Upper lobe of left lung (tissue), 6 donors: Measurements from ENCODE around the gene PHKG2. TPM values are rescaled to one million over a fixed set of nuclear protein-coding genes. Genes with fewer than 3 reads are reported as not detected.

Experiments
- ATAC-seq, 2 donors: fragments of 200-7000 bp; cut with Tn5 transposase; one replicate each; pipeline ENCODE4 v1.9.1; 2022; ENCODE audit warnings: mild to moderate bottlenecking in 2 of 2, moderate library complexity in 2 of 2; ENCODE audit not compliant: low FRiP score in 2 of 2
- DNase-seq, 2 donors: peaks; one replicate each; pipeline ENCODE4 v3.0.0-alpha.2; 2019 to 2020
- H3K27ac ChIP-seq, 4 donors: fragments of 200-600 bp; sonication (generic); one replicate each; pipeline ENCODE4 v1.5.1; 2016 to 2019
- H3K27me3 ChIP-seq, 4 donors: fragments of 200-600 bp; sonication (generic); one replicate each; pipeline ENCODE4 v1.5.1; 2017 to 2019
- H3K36me3 ChIP-seq, 4 donors: fragments of 200-600 bp; sonication (generic); one replicate each; pipeline ENCODE4 v1.5.1; 2016 to 2019
- H3K4me1 ChIP-seq, 4 donors: fragments of 200-600 bp; sonication (generic); one replicate each; pipeline ENCODE4 v1.5.1; 2018 to 2019
- H3K4me3 ChIP-seq, 4 donors: fragments of 200-600 bp; sonication (generic); one replicate each; pipeline ENCODE4 v1.5.1; 2017 to 2019; ENCODE audit warnings: mild to moderate bottlenecking in 2 of 4, moderate library complexity in 1 of 4
- H3K9me3 ChIP-seq, 4 donors: fragments of 200-600 bp; sonication (generic); one replicate each; pipeline ENCODE4 v1.5.1; 2018 to 2019
- CTCF ChIP-seq, 6 experiments: fragments of 450-650 bp in 4 of 6; fragments of 200-600 bp in 2 of 6; sonication (generic) in 2 of 6; IDR thresholded peaks; one replicate each; pipeline ENCODE4 v1.5.1; 2016 to 2019; ENCODE audit warnings: antibody characterized with exemption in 6 of 6
- EP300 ChIP-seq, 4 donors: sonication (generic); formaldehyde crosslinking; IDR thresholded peaks; one replicate each; pipeline ENCODE4 v1.5.1; 2017; ENCODE audit warnings: antibody characterized with exemption in 4 of 4, control low read depth in 2 of 4
- POLR2A ChIP-seq, 4 donors: fragments of 450-650 bp; IDR thresholded peaks; one replicate each; pipeline ENCODE4 v1.5.1; 2016 to 2017; ENCODE audit warnings: antibody characterized with exemption in 4 of 4, mild to moderate bottlenecking in 2 of 4
- POLR2AphosphoS5 ChIP-seq, 2 donors: sonication (generic); formaldehyde crosslinking; IDR thresholded peaks; one replicate each; pipeline ENCODE4 v1.5.1; 2017; ENCODE audit warnings: antibody characterized with exemption in 2 of 2
- WGBS, 2 donors: methylation state at CpG; one replicate each; pipeline ENCODE4 v1.1.5; 2017 to 2018; 5-methylcytosine and 5-hydroxymethylcytosine counted together
- total RNA-seq, 6 donors: library from RNA; depleted of rRNA in 4 of 6; stranded (reverse); fragments of >200 nt in 4 of 6; gene quantifications; one replicate each; pipeline versions ENCODE4 v1.1.0 to v1.2.1, GENCODE V29; 2016 to 2021
- donor health status: DM: no; HTN: no; CAD: no; lungs with moderate emphysema.
- donor health status: DM: no; HTN: yes; CAD: no; lungs with severe emphysema.

PHKG2 gene
- total RNA-seq, 6 donors from 2014 or later, result 27.4 to 70.2 (median 33.5) TPM

- ATAC-seq (no peak), DNase-seq (peak in 1 of 2 donors; percentile 77)
- TF ChIP-seq POLR2A (IDR thresholded peaks at IDR 0.05), result no peak
- no peak for TF ChIP-seq POLR2AphosphoS5 (IDR thresholded peaks at IDR 0.05)
- no peak for TF ChIP-seq EP300 (IDR thresholded peaks at IDR 0.05)
- no peak for TF ChIP-seq CTCF (IDR thresholded peaks at IDR 0.05)
- Histone ChIP-seq H3K4me3 (no peak overlapping the region), H3K9me3 (no peaks in the 10 kb centered on the region), H3K4me1 (peaks cover 11 to 19% (median 13%) of the 10 kb centered on the region in 4 donors), H3K27me3 (no peaks in the 10 kb centered on the region), H3K36me3 (peaks cover 7 to 31% (median 26%) of the 10 kb centered on the region in 4 donors), H3K27ac (no peak overlapping the region)
- WGBS, 2 donors, result 94 to 95% methylated on average over 52 to 63 of the region's 63 CpGs
Measured at GRCh38 chr16:30782486-30783279, 34.5 kb downstream of the PHKG2 start.

- Histone ChIP-seq H3K36me3 (peaks cover 7 to 31% (median 26%) of the 10 kb centered on the region in 4 donors), H3K27me3 (no peaks in the 10 kb centered on the region), H3K4me1 (peaks cover 14 to 25% (median 18%) of the 10 kb centered on the region in 4 donors), H3K9me3 (no peaks in the 10 kb centered on the region), H3K4me3 (no peak overlapping the region), H3K27ac (no peak overlapping the region)
- ATAC-seq, result no peak
- TF ChIP-seq EP300 (IDR thresholded peaks at IDR 0.05) (no peak), POLR2AphosphoS5 (IDR thresholded peaks at IDR 0.05) (no peak), CTCF (IDR thresholded peaks at IDR 0.05) (no peak), POLR2A (IDR thresholded peaks at IDR 0.05) (no peak)
- peak in 1 of 2 donors; percentile 79 for DNase-seq
- 95 to 98% methylated on average over 9 to 53 of the region's 57 CpGs for WGBS, 2 donors
Measured at GRCh38 chr16:30783280-30784109, 35.3 kb downstream of the PHKG2 start.

GRCh38 chr16:30784215-30784614 is 36.0 kb downstream of the PHKG2 start:
- no peaks in the 10 kb centered on the region for H3K27me3 ChIP-seq
- no peak overlapping the region for H3K4me3 ChIP-seq
- peaks cover 7 to 31% (median 26%) of the 10 kb centered on the region in 4 donors for H3K36me3 ChIP-seq
- ATAC-seq (no peak), DNase-seq (peak in 1 of 2 donors; percentile 61)
- no peak for TF ChIP-seq CTCF (IDR thresholded peaks at IDR 0.05)
- no peak for TF ChIP-seq POLR2AphosphoS5 (IDR thresholded peaks at IDR 0.05)
- no peak for TF ChIP-seq EP300 (IDR thresholded peaks at IDR 0.05)
- TF ChIP-seq POLR2A (IDR thresholded peaks at IDR 0.05), result no peak
- peaks cover 14 to 25% (median 18%) of the 10 kb centered on the region in 4 donors for H3K4me1 ChIP-seq
- H3K9me3 ChIP-seq, result no peaks in the 10 kb centered on the region
- H3K27ac ChIP-seq, result no peak overlapping the region
- WGBS, 2 donors, result 85 to 94% methylated on average over 18 of the region's 18 CpGs

- H3K9me3 ChIP-seq, result no peaks in the 10 kb centered on the region
- peaks cover 14 to 23% (median 18%) of the 10 kb centered on the region in 4 donors for H3K4me1 ChIP-seq
- 76 to 86% methylated on average over 7 of the region's 7 CpGs for WGBS, 2 donors
- no peaks in the 10 kb centered on the region for H3K27me3 ChIP-seq
- H3K27ac ChIP-seq, result peak overlapping the region in 3 of 4 donors; percentile 91 to 96 (median 93)
- TF ChIP-seq CTCF (IDR thresholded peaks at IDR 0.05), result no peak
- TF ChIP-seq POLR2AphosphoS5 (IDR thresholded peaks at IDR 0.05), result no peak
- TF ChIP-seq EP300 (IDR thresholded peaks at IDR 0.05), result no peak
- TF ChIP-seq POLR2A (IDR thresholded peaks at IDR 0.05), result no peak
- H3K36me3 ChIP-seq, result peaks cover 7 to 31% (median 26%) of the 10 kb centered on the region in 4 donors
- DNase-seq (no peak), ATAC-seq (no peak)
- H3K4me3 ChIP-seq, result peak overlapping the region in 3 of 4 donors; percentile 96 to 99 (median 96)
Measured at GRCh38 chr16:30785126-30786106, 37.2 kb downstream of the PHKG2 start.
